Skeletal muscle cell (primary cell): ENCODE results near the gene CHRNE.
A peak's percentile ranks its signal among the peaks of the same experiment; 100 is the strongest.
"Not testable (repeated sequence)": the region's sequence is repeated elsewhere in the genome, so short reads cannot be mapped to it uniquely, and the experiment has no call there.

Experiments used
- DNase-seq: peaks from one replicate; pipeline ENCODE4 v3.0.0-alpha.2; 2010; ENCODE audit warnings: low read depth
- H3K4me3 ChIP-seq: 2 replicates; pipeline ENCODE4 v1.5.1; 2011; ENCODE audit warnings: low read depth, mild to moderate bottlenecking, control low read depth, low read length, moderate library complexity

CHRNE gene

GRCh38 chr17:4940555-4941318 lies 37.8 kb upstream of the CHRNE start:
- DNase-seq: no peak

GRCh38 chr17:4939796-4940554 lies 37.1 kb upstream of the CHRNE start, which contains the start of the genes RNF167 and SLC25A11:
TSS of gene RNF167 (plus strand) at chr17:4940268. CDS start at chr17:4940910, 642 bp downstream.
TSS of gene SLC25A11 (minus strand) at chr17:4940046. CDS start at chr17:4939910, 136 bp downstream.
- peak; percentile 99 for DNase-seq
- H3K4me3 ChIP-seq: peak within 1 kb of the TSS; percentile 91

More at GRCh38 chr17:4940555-4941318, 37.8 kb upstream of the CHRNE start:
- peak overlapping the region; percentile 91 for H3K4me3 ChIP-seq

GRCh38 chr17:4939546-4939795 lies 36.6 kb upstream of the CHRNE start:
- H3K4me3 ChIP-seq: peak overlapping the region; percentile 91
- no peak for DNase-seq

GRCh38 chr17:4938688-4939545 lies 36.0 kb upstream of the CHRNE start:
- no peak for DNase-seq
- H3K4me3 ChIP-seq: peak overlapping the region; percentile 91

- no peak for DNase-seq
- no peak overlapping the region for H3K4me3 ChIP-seq
These were observed 35.2 kb upstream of the CHRNE start for GRCh38 chr17:4938069-4938491.

- DNase-seq: no peak
- H3K4me3 ChIP-seq: no peak overlapping the region
These were observed 34.7 kb upstream of the CHRNE start for GRCh38 chr17:4937553-4937952.

- no peak overlapping the region for H3K4me3 ChIP-seq
- DNase-seq: no peak
These were observed 33.5 kb upstream of the CHRNE start for GRCh38 chr17:4936436-4936835.

GRCh38 chr17:4935650-4936049 lies 32.8 kb upstream of the CHRNE start:
- no peak for DNase-seq
- no peak overlapping the region for H3K4me3 ChIP-seq

- DNase-seq: no peak
- H3K4me3 ChIP-seq: no peak overlapping the region
These were observed 31.5 kb upstream of the CHRNE start for GRCh38 chr17:4934173-4934979.

- DNase-seq: no peak
- no peak overlapping the region for H3K4me3 ChIP-seq
These were observed 30.7 kb upstream of the CHRNE start for GRCh38 chr17:4933646-4934045.

- DNase-seq: no peak
- no peak overlapping the region for H3K4me3 ChIP-seq
These were observed 29.9 kb upstream of the CHRNE start for GRCh38 chr17:4932756-4933155.

- DNase-seq: no peak
- H3K4me3 ChIP-seq: no peak within 1 kb of the TSS
These were observed 29.1 kb upstream of the CHRNE start, which contains the start of gene GP1BA for GRCh38 chr17:4931963-4932362. TSS of gene GP1BA (plus strand) at chr17:4932277. CDS start at chr17:4932605, 328 bp downstream.

- no peak overlapping the region for H3K4me3 ChIP-seq
These were observed 26.0 kb upstream of the CHRNE start for GRCh38 chr17:4928881-4929280.

GRCh38 chr17:4926577-4927335 lies 23.9 kb upstream of the CHRNE start:
- DNase-seq, H3K4me3 ChIP-seq: not testable (repeated sequence)

More at GRCh38 chr17:4928881-4929280, 26.0 kb upstream of the CHRNE start:
- DNase-seq: no peak

- no peak for DNase-seq
- no peak overlapping the region for H3K4me3 ChIP-seq
These were observed 18.4 kb upstream of the CHRNE start for GRCh38 chr17:4921320-4921719.

- DNase-seq: peak; percentile 49
- no peak overlapping the region for H3K4me3 ChIP-seq
These were observed 17.6 kb upstream of the CHRNE start for GRCh38 chr17:4920351-4921048.

- H3K4me3 ChIP-seq: no peak overlapping the region
- DNase-seq: no peak
These were observed 16.7 kb upstream of the CHRNE start for GRCh38 chr17:4919511-4920047.
